Natural killer cell (primary cell): ENCODE data around the gene PIAS4. TPM values are rescaled to one million over a fixed set of nuclear protein-coding genes. Genes with fewer than 3 reads are reported as not detected.

ENCODE experiments used
- ATAC-seq, 3 donors: fragments of 150-1000 bp in 2 of 3; fragments of 200-7000 bp in 1 of 3; cut with Tn5 transposase; 1 replicate in 1 of 3; 2 replicates in 2 of 3; pipeline ENCODE4 v1.10.0; 2021; ENCODE audit warnings: mild to moderate bottlenecking in 2 of 3, moderate library complexity in 2 of 3
- DNase-seq, 2 donors: peaks; one replicate each; pipeline versions ENCODE4 v3.0.0 to v3.0.0-alpha.2; 2013 to 2021; ENCODE audit warnings: mixed read lengths in 1 of 2
- H3K27ac ChIP-seq: one replicate; pipeline ENCODE4 v1.5.1; 2013; ENCODE audit warnings: mild to moderate bottlenecking, low read length
- H3K27me3 ChIP-seq: one replicate; pipeline ENCODE4 v1.6.1; 2013; ENCODE audit warnings: low read length; ENCODE audit not compliant: control insufficient read depth, insufficient read depth
- H3K36me3 ChIP-seq: one replicate; pipeline ENCODE4 v1.6.1; 2013; ENCODE audit warnings: low read length; ENCODE audit not compliant: control insufficient read depth, insufficient read depth
- H3K4me1 ChIP-seq: one replicate; pipeline ENCODE4 v1.6.1; 2013; ENCODE audit warnings: low read length; ENCODE audit not compliant: control insufficient read depth, insufficient read depth
- H3K4me3 ChIP-seq: one replicate; pipeline ENCODE4 v1.5.1; 2013; ENCODE audit warnings: low read length
- H3K9me3 ChIP-seq: one replicate; pipeline ENCODE4 v1.6.1; 2013; ENCODE audit warnings: low read length; ENCODE audit not compliant: control insufficient read depth, insufficient read depth
- H3K27ac Mint-ChIP-seq, 2 donors: one replicate each; pipeline ENCODE4 v1.8.0; 2022; ENCODE audit warnings: mild to moderate bottlenecking in 2 of 2, mixed read lengths in 2 of 2, moderate library complexity in 1 of 2
- H3K27me3 Mint-ChIP-seq, 2 donors: one replicate each; pipeline ENCODE4 v1.8.0; 2022; ENCODE audit warnings: low read depth in 2 of 2, mixed read lengths in 2 of 2
- H3K36me3 Mint-ChIP-seq: one replicate; pipeline ENCODE4 v1.8.0; 2022; ENCODE audit warnings: mixed read lengths
- H3K4me1 Mint-ChIP-seq, 2 donors: one replicate each; pipeline ENCODE4 v1.8.0; 2022; ENCODE audit warnings: mixed read lengths in 2 of 2
- H3K4me3 Mint-ChIP-seq: one replicate; pipeline ENCODE4 v1.8.0; 2022; ENCODE audit warnings: mild to moderate bottlenecking, moderate library complexity, mixed read lengths
- H3K9me3 Mint-ChIP-seq, 2 donors: one replicate each; pipeline ENCODE4 v1.8.0; 2022; ENCODE audit warnings: mixed read lengths in 2 of 2
- WGBS: methylation state at CpG from one replicate; pipeline ENCODE4 v1.1.7; 2013; ENCODE audit warnings: missing lambda C conversion rate; ENCODE audit not compliant: insufficient coverage; 5-methylcytosine and 5-hydroxymethylcytosine counted together
- intact Hi-C: fragments of 100-400 bp; cut with micrococcal nuclease; formaldehyde crosslinking; loops from one replicate; pipeline ENCODE4 v1.14.2; 2022
- total RNA-seq, 4 donors: library from RNA; stranded (reverse); fragments of 120-200 nt in 1 of 4; gene quantifications; one replicate each; pipeline versions ENCODE4 v1.2.3 to v1.2.4, GENCODE V29; 2013 to 2022
- TF ChIP-seq, protein P1 (sequence below): fragments of 200-600 bp; IDR thresholded peaks from one replicate; pipeline ENCODE4 v1.8.0; 2022; ENCODE audit warnings: antibody characterized with exemption

PIAS4 gene
- total RNA-seq, 3 donors from 2014 or later (not counting 1 experiment from before 2014, with no cell fraction given): 25.4 to 39.4 (median 26.8) TPM

DNA sequence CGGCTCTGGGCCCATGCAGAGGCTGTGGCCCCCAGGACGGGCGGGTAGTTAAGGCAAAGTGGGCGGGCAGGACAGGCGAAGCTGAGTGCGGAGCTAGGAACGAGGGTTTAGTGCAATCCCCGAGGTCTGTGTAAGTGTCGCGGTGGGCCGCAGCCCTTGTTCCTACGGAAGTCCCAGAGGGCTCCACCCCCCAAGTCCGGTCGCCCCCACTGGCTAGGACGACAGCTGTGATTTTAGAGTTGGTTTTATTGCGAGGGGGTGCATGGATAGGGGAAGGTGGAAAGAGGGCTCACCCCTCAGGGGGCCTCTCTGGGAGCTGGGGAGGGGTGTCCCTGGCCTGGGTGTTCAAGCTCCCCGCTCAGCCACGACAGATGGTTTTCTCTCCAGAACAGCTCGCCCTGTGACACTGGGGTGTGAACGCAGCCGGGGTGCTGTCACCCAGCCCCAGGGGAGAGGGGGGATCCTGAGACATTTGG is 37.5 kb downstream of the PIAS4 start:
- Histone ChIP-seq H3K4me3 (no peak overlapping the region), H3K27ac (no peak overlapping the region), H3K36me3 (peaks cover 34% of the 10 kb centered on the region), H3K4me1 (peaks cover 15% of the 10 kb centered on the region), H3K9me3 (no peaks in the 10 kb centered on the region), H3K27me3 (no peaks in the 10 kb centered on the region)
- 93% methylated on average over 21 of the region's 21 CpGs for WGBS
- Mint-ChIP-seq H3K27me3 (no peaks in the 10 kb centered on the region), H3K36me3 (no peaks in the 10 kb centered on the region), H3K4me3 (no peak overlapping the region), H3K4me1 (peaks cover 6 to 31% of the 10 kb centered on the region in 2 donors), H3K9me3 (no peaks in the 10 kb centered on the region), H3K27ac (peak overlapping the region in 1 of 2 donors; percentile 46)
- ATAC-seq: no peak
- TF ChIP-seq, protein P1, sequence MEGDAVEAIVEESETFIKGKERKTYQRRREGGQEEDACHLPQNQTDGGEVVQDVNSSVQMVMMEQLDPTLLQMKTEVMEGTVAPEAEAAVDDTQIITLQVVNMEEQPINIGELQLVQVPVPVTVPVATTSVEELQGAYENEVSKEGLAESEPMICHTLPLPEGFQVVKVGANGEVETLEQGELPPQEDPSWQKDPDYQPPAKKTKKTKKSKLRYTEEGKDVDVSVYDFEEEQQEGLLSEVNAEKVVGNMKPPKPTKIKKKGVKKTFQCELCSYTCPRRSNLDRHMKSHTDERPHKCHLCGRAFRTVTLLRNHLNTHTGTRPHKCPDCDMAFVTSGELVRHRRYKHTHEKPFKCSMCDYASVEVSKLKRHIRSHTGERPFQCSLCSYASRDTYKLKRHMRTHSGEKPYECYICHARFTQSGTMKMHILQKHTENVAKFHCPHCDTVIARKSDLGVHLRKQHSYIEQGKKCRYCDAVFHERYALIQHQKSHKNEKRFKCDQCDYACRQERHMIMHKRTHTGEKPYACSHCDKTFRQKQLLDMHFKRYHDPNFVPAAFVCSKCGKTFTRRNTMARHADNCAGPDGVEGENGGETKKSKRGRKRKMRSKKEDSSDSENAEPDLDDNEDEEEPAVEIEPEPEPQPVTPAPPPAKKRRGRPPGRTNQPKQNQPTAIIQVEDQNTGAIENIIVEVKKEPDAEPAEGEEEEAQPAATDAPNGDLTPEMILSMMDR: no peak
- DNase-seq: no peak
- intact Hi-C loops: no loop called here

DNA sequence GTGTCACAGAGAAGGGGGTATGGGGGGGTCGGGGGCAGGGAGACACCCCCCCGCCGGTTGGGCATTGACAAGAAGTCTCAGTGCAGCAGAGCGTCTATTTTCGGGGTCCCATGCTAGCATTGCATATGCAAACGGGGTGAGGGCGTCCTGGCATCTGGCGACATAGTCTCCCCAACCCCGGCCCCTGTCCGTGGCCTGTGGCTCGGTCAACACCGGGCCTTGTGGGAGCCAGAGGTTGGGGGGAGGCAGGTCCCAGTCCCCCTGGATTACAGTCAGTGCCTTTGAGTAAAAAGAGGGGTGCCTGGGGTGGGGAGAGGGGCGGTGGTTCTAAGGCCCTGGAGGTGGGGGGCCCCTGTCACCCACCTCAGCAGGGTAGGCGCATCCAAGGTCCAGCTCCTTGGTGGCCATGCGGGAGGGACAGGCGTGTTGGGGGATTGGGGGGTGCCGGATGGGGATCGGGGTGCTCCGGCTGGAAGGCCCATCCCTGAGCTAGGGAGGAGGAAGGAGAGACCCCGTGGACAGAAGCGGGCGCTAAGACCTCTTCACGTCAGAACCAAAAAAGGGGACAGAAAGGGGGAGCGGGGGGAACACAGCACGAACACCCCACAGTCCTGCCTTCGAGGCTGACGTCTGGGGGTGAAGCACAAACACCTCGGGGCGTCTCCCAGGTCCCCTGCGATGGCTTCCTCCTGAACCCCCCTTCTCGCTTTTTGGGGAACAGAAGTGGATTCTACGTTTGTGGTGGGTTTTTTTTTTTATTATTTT is 38.2 kb downstream of the PIAS4 start:
- peak in 1 of 2 donors; percentile 11 for DNase-seq
- no peaks in the 10 kb centered on the region for H3K27me3 Mint-ChIP-seq
- H3K36me3 ChIP-seq: peaks cover 38% of the 10 kb centered on the region
- no peak for ATAC-seq
- no peaks in the 10 kb centered on the region for H3K36me3 Mint-ChIP-seq
- no peaks in the 10 kb centered on the region for H3K9me3 Mint-ChIP-seq
- WGBS: 93% methylated on average over 31 of the region's 32 CpGs
- peaks cover 14 to 31% of the 10 kb centered on the region in 2 donors for H3K4me1 Mint-ChIP-seq
- H3K4me1 ChIP-seq: peaks cover 21% of the 10 kb centered on the region
- intact Hi-C loops: no loop called here
- TF ChIP-seq, protein P1: no peak
- peak overlapping the region; percentile 71 to 77 for H3K27ac Mint-ChIP-seq
- H3K27ac ChIP-seq: no peak overlapping the region
- H3K9me3 ChIP-seq: no peaks in the 10 kb centered on the region
- no peak overlapping the region for H3K4me3 Mint-ChIP-seq
- no peaks in the 10 kb centered on the region for H3K27me3 ChIP-seq
- H3K4me3 ChIP-seq: no peak overlapping the region

DNA sequence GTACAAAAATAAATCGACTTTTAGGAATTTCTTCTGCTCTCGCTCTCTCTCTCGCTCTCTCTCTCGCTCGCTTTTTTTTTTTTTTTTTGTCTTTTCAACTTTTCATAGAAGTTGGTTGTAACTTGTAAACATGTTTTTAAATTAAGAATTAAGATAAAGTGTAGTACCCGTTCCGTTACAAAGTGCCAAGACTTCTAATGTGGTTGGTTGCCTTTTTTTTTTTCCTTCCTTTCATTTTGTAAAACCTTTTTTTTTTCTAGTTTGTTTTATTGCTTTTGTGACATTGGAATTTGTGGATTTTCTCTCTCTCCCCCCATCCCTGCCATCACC is 38.8 kb downstream of the PIAS4 start:
- Histone ChIP-seq H3K36me3 (peaks cover 42% of the 10 kb centered on the region), H3K4me1 (peaks cover 25% of the 10 kb centered on the region), H3K9me3 (no peaks in the 10 kb centered on the region), H3K27me3 (no peaks in the 10 kb centered on the region), H3K27ac (no peak overlapping the region), H3K4me3 (no peak overlapping the region)
- TF ChIP-seq, protein P1: no peak
- peak overlapping the region; percentile 71 to 77 for H3K27ac Mint-ChIP-seq
- intact Hi-C loops: no loop called here
- H3K4me1 Mint-ChIP-seq: peaks cover 18 to 35% of the 10 kb centered on the region in 2 donors
- no peak overlapping the region for H3K4me3 Mint-ChIP-seq
- no peaks in the 10 kb centered on the region for H3K36me3 Mint-ChIP-seq
- peak in 1 of 2 donors; percentile 25 for DNase-seq
- no peaks in the 10 kb centered on the region for H3K27me3 Mint-ChIP-seq
- H3K9me3 Mint-ChIP-seq: no peaks in the 10 kb centered on the region
- ATAC-seq: no peak
- 83% methylated on average over 4 of the region's 7 CpGs for WGBS
